Mucosa of gallbladder (tissue), 1 donor: ENCODE data around the gene PGLYRP3. TPM values are rescaled to one million over a fixed set of nuclear protein-coding genes. Genes with fewer than 3 reads are reported as not detected.

Experiments
- DNase-seq: peaks from one replicate; pipeline ENCODE4 v3.0.0-alpha.2; 2020; ENCODE audit warnings: low spot score
- total RNA-seq: library from RNA; stranded (reverse); gene quantifications from one replicate; pipeline ENCODE4 v1.2.1, GENCODE V29; 2021
- donor health status: DM: no; HTN: no; CAD: no.

Gene PGLYRP3
- total RNA-seq, 1 donor from 2014 or later = not detected

DNA sequence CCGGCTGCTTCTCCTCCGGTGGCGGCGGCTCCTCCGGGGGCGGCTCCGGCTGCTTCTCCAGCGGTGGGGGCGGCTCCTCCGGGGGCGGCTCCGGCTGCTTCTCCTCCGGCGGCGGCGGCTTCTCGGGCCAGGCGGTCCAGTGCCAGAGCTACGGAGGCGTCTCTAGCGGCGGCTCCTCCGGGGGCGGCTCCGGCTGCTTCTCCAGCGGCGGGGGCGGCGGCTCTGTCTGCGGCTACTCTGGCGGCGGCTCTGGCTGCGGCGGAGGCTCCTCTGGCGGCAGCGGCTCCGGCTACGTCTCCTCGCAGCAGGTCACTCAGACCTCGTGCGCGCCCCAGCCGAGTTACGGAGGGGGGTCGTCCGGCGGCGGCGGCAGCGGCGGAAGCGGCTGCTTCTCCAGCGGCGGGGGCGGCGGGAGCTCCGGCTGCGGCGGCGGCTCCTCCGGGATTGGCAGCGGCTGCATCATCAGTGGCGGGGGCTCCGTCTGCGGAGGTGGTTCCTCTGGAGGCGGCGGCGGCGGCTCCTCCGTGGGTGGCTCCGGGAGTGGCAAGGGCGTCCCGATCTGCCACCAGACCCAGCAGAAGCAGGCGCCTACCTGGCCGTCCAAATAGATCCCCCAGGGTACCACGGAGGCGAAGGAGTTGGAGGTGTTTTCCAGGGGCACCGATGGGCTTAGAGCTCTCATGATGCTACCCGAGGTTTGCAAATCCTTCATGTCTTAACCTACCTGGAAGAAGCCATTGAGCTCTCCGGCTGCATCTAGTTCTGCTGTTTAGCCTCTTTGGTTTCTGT is 51.3 kb downstream of the PGLYRP3 start:
- DNase-seq = no peak

DNA sequence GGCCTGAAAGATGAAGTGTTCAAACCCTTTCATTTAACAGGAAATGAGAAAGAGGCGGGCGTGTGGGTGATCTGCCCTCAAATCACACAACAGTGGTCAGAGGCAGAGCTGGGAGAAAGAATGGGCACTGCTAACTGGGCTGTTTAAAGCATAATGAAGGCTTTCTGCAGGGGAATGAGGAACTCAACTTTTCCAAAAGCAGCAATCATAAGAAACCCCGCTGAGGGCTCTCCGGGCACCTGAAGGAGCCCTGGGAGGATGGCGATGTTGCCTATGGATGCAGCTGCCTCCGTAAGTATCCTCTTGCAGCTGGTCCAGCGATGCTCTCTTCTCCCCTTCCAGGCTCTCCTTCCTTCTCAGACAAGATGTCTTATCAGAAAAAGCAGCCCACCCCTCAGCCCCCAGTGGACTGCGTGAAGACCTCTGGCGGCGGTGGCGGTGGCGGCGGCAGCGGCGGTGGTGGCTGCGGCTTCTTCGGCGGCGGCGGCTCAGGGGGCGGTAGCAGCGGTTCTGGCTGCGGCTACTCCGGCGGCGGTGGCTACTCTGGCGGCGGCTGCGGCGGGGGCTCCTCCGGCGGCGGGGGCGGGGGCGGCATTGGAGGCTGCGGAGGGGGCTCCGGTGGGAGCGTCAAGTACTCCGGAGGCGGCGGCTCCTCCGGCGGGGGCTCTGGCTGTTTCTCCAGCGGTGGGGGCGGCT is 52.0 kb downstream of the PGLYRP3 start:
- no peak for DNase-seq

DNA sequence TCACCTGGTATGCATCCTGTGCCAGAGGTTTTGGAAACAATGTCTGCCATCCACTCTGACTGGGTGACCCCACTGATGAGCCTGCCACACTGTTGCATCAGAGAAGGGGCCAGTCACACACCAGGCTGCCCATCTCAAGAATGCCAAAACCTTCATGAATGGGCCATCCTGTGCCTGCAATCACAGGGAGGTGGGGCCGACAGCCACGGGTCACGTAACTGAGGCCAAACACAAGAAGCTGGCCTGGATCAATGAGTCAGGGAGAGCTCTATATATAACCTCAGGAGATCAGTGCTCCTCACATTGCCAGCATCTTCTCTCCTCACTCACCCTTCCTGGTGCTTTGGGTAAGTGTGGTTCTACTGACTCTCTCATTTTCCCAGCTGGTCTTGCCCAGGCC is 53.4 kb downstream of the PGLYRP3 start, which contains the start of gene LORICRIN:
Gene LORICRIN (plus strand): TSS at position 301 of the 400 bp plus-strand sequence. CDS start 1,263 bp downstream, outside the sequence.
- DNase-seq = no peak

DNA sequence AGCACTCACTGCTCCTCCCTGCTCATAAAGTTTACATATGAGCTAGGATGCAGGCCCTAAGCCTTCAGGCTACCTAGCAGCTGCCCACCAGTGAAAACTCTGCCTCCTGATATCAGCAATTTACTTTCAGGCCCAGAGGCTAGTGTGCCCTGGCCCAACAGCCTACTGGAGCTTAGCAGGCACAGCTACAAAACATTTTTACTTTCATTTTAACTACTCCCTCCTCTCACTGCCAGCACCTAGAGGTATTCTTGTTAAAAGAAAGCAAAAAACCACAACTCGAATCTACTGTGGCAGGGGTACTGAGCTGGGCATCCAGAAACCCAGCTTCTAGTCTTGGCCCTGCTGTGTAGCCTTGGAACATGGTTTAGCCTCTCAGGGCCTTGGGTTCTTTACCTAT is 59.1 kb downstream of the PGLYRP3 start:
- no peak for DNase-seq

DNA sequence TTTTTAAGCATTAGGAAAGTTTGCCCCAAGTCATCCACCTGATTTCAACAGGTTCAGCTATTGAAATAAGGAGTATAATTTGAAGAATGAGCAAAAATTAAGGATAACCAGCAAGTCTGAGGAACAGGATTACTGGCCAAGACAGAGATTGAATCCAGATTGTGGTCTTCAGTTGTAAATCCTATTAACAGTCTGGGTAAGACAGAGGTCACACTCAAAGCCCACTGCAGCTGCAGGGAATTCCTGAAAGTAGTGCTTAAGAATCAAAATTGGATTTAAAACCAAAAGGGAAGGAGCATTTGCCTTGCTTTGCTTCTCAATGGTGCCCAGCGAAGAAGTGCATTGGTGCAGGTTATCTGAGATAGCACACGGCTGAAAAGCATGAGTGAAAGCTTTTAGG is 59.7 kb downstream of the PGLYRP3 start:
- no peak for DNase-seq

DNA sequence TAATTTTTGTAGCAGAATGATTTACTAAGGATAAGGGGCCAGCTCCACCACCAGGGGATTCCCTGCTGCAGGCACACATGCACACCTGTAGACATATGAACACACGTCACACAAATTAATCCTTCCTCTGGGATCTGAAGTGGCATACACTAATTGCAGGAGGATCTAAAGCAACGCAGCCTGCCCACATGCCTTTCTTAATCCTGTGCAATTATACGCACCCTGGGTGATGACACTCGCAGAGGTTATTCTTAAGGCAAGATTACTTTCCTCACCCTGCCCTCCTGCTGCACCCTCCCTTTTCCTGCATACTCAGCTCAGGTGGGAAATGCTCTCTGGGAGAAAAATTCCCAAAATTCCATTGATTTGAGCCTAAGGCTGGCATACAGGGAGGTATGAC is 60.8 kb downstream of the PGLYRP3 start:
- no peak for DNase-seq

DNA sequence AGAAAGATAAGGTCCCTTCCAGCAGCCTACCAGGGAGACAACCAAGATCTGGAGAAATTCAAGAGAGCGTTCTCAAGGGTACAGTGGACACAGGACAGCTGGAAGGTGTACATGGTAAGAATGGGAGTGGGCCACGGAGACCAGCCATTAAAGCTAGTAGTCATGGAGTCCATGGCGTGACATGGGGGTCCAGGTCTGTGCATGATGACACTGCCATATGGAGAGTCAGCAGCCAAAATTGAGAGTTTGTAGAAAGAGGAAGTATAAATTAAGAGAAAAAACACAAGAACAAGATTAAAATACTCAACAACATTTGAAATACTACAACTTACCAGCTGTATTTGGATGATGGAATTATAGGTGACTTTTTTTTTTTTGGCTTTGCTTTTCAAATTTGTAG is 61.2 kb downstream of the PGLYRP3 start:
- no peak for DNase-seq

DNA sequence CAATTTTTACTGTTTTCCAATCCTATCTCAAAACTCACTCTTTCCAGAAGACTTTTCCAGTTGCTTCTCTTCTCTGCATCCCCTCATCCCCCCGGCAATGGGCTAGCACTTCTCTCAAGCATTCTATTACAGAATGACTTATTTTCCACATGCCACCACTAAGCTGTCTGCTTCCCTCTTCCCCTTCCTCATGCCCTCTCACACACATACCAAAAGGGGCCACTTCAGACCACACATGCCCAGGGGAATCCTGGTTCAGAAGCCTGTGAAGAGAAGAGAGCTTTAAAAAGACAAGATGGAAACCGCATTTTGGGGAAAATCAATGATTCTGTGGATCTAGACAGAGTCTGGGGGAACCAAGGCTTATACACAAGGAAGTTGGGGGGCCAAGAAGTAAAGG is 61.7 kb downstream of the PGLYRP3 start:
- DNase-seq = no peak

DNA sequence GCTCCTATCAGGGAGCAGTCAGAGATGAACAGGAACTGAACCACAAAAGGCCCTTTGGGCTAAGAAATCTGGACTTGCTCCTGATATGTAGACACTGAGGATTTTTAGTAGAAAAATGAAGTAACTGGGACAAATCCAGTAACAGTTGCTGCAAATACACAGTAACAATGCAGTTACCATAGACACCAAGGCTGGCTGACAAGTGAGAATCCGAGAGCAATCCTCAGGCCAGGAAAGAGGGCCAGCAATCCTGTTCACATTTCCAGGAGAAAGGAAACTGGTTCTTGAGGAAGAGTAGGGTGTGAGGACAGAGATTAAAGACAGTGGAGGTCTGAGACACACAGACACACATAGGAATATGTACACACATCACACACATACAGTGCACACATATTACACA is 62.6 kb downstream of the PGLYRP3 start:
- DNase-seq = no peak

DNA sequence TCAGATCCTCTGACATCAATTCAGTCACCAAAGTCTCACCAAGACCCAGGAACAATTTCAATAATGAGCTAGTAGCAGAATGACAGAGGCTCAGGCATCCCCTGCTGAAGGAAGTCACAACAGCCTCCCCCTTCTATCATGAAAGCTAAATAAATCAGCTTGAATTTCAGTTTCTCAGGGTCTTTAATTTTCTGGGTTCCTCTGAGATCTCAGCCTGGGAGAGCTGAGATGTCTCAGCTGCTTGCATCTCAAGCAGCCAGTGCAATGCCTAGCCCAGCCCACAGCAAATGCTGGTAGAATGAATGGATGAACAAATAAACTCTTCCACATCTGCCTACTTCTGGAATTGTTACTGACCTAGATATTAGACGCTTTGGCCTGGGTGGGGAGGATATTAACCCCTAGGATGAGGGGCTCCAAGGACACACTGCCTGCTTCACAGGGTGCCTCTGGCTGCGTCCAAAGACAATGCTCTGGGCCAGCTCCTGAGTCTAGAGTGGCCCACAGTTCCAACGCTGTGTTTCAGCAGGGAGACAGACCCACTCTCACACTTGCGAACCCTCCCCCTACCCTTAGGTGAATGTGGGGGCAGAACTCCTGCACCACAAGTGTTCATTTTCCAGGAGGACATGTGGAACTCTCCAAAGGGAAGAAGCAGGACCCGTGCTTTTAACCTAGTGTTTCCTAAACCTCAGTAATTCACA is 64.4 kb downstream of the PGLYRP3 start:
- no peak for DNase-seq

Other genes starting within 250 kb of the PGLYRP3 start
- not detected for gene SPRR2B, start 241.3 kb downstream of the PGLYRP3 start, total RNA-seq
- gene SPRR2E, start 218.4 kb downstream of the PGLYRP3 start, total RNA-seq = not detected
- gene SPRR2F, start 199.4 kb downstream of the PGLYRP3 start, total RNA-seq = not detected
- gene SPRR2G, start 162.1 kb downstream of the PGLYRP3 start, total RNA-seq = not detected
- gene LELP1, start 109.5 kb downstream of the PGLYRP3 start, total RNA-seq = not detected
- gene PRR9, start 95.4 kb downstream of the PGLYRP3 start, total RNA-seq = not detected
- not detected for gene LORICRIN, start 53.3 kb downstream of the PGLYRP3 start, total RNA-seq
- not detected for gene PGLYRP4, start 35.9 kb upstream of the PGLYRP3 start, total RNA-seq
- gene S100A9, start 44.9 kb upstream of the PGLYRP3 start, total RNA-seq = 19.1 TPM
- gene S100A12, start 62.7 kb upstream of the PGLYRP3 start, total RNA-seq = 0.75 TPM
- 7.0 TPM for gene S100A8, start 78.1 kb upstream of the PGLYRP3 start, total RNA-seq
- gene S100A7A, start 103.6 kb upstream of the PGLYRP3 start, total RNA-seq = not detected
- not detected for gene S100A7, start 147.7 kb upstream of the PGLYRP3 start, total RNA-seq
- 824 TPM for gene S100A6, start 223.0 kb upstream of the PGLYRP3 start, total RNA-seq
- gene S100A5, start 228.0 kb upstream of the PGLYRP3 start, total RNA-seq = not detected
- gene S100A4, start 232.9 kb upstream of the PGLYRP3 start, total RNA-seq = 66.8 TPM
- gene S100A3, start 236.3 kb upstream of the PGLYRP3 start, total RNA-seq = not detected